Endodermal cell (in vitro differentiated cells): Measurements from ENCODE around the gene PTN. TPM values are rescaled to one million over a fixed set of nuclear protein-coding genes. Genes with fewer than 3 reads are reported as not detected.
"Not testable (repeated sequence)": the region's sequence is repeated elsewhere in the genome, so short reads cannot be mapped to it uniquely, and the experiment has no call there.

ENCODE experiments used
- DNase-seq: peaks from one replicate; pipeline ENCODE4 v3.0.0-alpha.2; 2017
- H3K27ac ChIP-seq: 2 replicates; pipeline ENCODE4 v1.5.1; 2013; ENCODE audit warnings: mild to moderate bottlenecking, low read depth, low read length, moderate library complexity
- H3K27me3 ChIP-seq: 2 replicates; pipeline ENCODE4 v1.6.1; 2013; ENCODE audit warnings: mild to moderate bottlenecking, low read length, moderate library complexity; ENCODE audit not compliant: insufficient read depth, control insufficient read depth, poor library complexity, severe bottlenecking
- H3K36me3 ChIP-seq: 2 replicates; pipeline ENCODE4 v1.7.0; 2013; ENCODE audit warnings: mild to moderate bottlenecking, low read length, moderate library complexity; ENCODE audit not compliant: control insufficient read depth, insufficient read depth
- H3K4me1 ChIP-seq: one replicate; pipeline ENCODE4 v1.7.0; 2013; ENCODE audit warnings: low read length; ENCODE audit not compliant: control insufficient read depth, insufficient read depth
- H3K4me3 ChIP-seq: 2 replicates; pipeline ENCODE4 v1.5.1; 2013; ENCODE audit warnings: mild to moderate bottlenecking, low read length, moderate library complexity
- H3K9ac ChIP-seq: 2 replicates; pipeline ENCODE4 v1.6.1; 2013; ENCODE audit warnings: mild to moderate bottlenecking, low read length, moderate library complexity; ENCODE audit not compliant: poor library complexity, severe bottlenecking; ENCODE audit errors: extremely low read depth
- H3K9me3 ChIP-seq: 2 replicates; pipeline ENCODE4 v1.6.1; 2013; ENCODE audit warnings: mild to moderate bottlenecking, low read length, moderate library complexity; ENCODE audit not compliant: control insufficient read depth
- H3K27ac Mint-ChIP-seq: 2 replicates; pipeline ENCODE4 v1.8.0; 2020; ENCODE audit warnings: mixed read lengths
- H3K27me3 Mint-ChIP-seq: 2 replicates; pipeline ENCODE4 v1.8.0; 2021; ENCODE audit warnings: mild to moderate bottlenecking, mixed read lengths; ENCODE audit not compliant: insufficient read depth
- H3K36me3 Mint-ChIP-seq: 2 replicates; pipeline ENCODE4 v1.8.0; 2020; ENCODE audit warnings: low read depth, mixed read lengths
- H3K4me1 Mint-ChIP-seq: 2 replicates; pipeline ENCODE4 v1.8.0; 2020; ENCODE audit warnings: mixed read lengths
- H3K4me3 Mint-ChIP-seq: 2 replicates; pipeline ENCODE4 v1.8.0; 2020; ENCODE audit warnings: mild to moderate bottlenecking, moderate library complexity, mixed read lengths
- H3K9me3 Mint-ChIP-seq: 2 replicates; pipeline ENCODE4 v1.8.0; 2020; ENCODE audit warnings: mild to moderate bottlenecking, mixed read lengths
- WGBS, 2 experiments: methylation state at CpG; one replicate each; pipeline versions ENCODE4 v1.1.5 to v1.1.7; 2013; ENCODE audit warnings: missing lambda C conversion rate in 2 of 2, mixed read lengths in 1 of 2; ENCODE audit not compliant: insufficient coverage in 1 of 2, insufficient read length in 1 of 2; 5-methylcytosine and 5-hydroxymethylcytosine counted together
- total RNA-seq, 2 donors: library from RNA; stranded (reverse); fragmentation: NEBNext Ultra II Directional in 1 of 2; extraction: Animal tissue kit (Norgen Biotek cat#: 25700) in 1 of 2; gene quantifications; 2 replicates in 1 of 2; 3 replicates in 1 of 2; pipeline ENCODE4 v1.2.1, GENCODE V29; 2021
- TF ChIP-seq, protein P1 (sequence below): fragments of 200-600 bp; sonication (generic); conservative IDR thresholded peaks from 2 replicates; pipeline ENCODE4 v1.5.0; 2021; ENCODE audit warnings: antibody characterized with exemption, mild to moderate bottlenecking

PTN gene
- total RNA-seq, 2 donors from 2014 or later = 4.8 to 5.6 TPM

DNA sequence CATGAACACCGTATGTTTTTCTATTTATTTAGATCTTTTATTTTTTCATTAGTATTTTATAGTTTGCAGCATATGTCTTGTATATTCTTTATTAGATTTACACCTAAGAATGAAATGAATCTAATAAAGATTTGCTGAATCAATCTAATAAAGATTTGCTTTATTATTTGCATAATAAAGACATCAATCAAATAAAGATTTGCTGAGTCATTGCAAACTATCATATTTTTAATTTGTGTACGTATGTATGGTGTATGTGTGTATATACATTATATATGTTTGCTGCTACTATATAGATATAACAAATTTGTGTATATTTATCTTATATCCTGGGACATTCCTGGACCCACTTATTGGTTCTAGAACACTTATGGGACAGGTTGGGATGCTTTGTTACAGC, 147.5 kb downstream of the PTN start:
- Mint-ChIP-seq H3K27ac (no peak overlapping the region), H3K4me3 (no peak overlapping the region), H3K27me3 (no peaks in the 10 kb centered on the region), H3K9me3 (no peaks in the 10 kb centered on the region), H3K36me3 (no peaks in the 10 kb centered on the region), H3K4me1 (no peaks in the 10 kb centered on the region)
- no peak for DNase-seq
- Histone ChIP-seq H3K36me3 (no peaks in the 10 kb centered on the region), H3K27me3 (no peaks in the 10 kb centered on the region), H3K9ac (no peak overlapping the region), H3K4me1 (no peaks in the 10 kb centered on the region), H3K4me3 (no peak overlapping the region), H3K9me3 (no peaks in the 10 kb centered on the region), H3K27ac (no peak overlapping the region)
- TF ChIP-seq, protein P1, sequence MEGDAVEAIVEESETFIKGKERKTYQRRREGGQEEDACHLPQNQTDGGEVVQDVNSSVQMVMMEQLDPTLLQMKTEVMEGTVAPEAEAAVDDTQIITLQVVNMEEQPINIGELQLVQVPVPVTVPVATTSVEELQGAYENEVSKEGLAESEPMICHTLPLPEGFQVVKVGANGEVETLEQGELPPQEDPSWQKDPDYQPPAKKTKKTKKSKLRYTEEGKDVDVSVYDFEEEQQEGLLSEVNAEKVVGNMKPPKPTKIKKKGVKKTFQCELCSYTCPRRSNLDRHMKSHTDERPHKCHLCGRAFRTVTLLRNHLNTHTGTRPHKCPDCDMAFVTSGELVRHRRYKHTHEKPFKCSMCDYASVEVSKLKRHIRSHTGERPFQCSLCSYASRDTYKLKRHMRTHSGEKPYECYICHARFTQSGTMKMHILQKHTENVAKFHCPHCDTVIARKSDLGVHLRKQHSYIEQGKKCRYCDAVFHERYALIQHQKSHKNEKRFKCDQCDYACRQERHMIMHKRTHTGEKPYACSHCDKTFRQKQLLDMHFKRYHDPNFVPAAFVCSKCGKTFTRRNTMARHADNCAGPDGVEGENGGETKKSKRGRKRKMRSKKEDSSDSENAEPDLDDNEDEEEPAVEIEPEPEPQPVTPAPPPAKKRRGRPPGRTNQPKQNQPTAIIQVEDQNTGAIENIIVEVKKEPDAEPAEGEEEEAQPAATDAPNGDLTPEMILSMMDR = no peak
- 67% methylated on average over 1 of the region's 2 CpGs; no CpG with 5 or more reads in 1 of the 2 experiments for WGBS, 2 experiments

- H3K9me3 ChIP-seq, H3K27me3 ChIP-seq, H3K36me3 Mint-ChIP-seq, H3K27me3 Mint-ChIP-seq, H3K9ac ChIP-seq, H3K27ac ChIP-seq, H3K4me3 ChIP-seq, H3K4me1 ChIP-seq, H3K4me1 Mint-ChIP-seq, H3K36me3 ChIP-seq, H3K9me3 Mint-ChIP-seq: not testable (repeated sequence)
- Mint-ChIP-seq H3K4me3 (peak overlapping the region; percentile 69), H3K27ac (peak overlapping the region; percentile 90)
- 93% methylated on average over 24 of the region's 25 CpGs; no CpG with 5 or more reads in 1 of the 2 experiments for WGBS, 2 experiments
- peak; percentile 57 for DNase-seq
These were observed 161.9 kb downstream of the PTN start for GRCh38 chr7:137181619-137182018.
